HG02884 (cell line): Measurements from ENCODE around the gene GUCY2F.

Experiments used
- ATAC-seq: cut with Tn5 transposase; IDR thresholded peaks from one replicate; pipeline ENCODE4 v1.9.1; 2021; ENCODE audit warnings: mild to moderate bottlenecking, moderate library complexity; ENCODE audit not compliant: unreplicated experiment

Gene GUCY2F

GRCh38 chrX:109398061-109398460 is 83.8 kb downstream of the GUCY2F start:
- ATAC-seq, result no peak

- peak; percentile 63 for ATAC-seq
These were observed 88.0 kb downstream of the GUCY2F start for GRCh38 chrX:109393859-109394258.

- ATAC-seq, result no peak
These were observed 89.0 kb downstream of the GUCY2F start for GRCh38 chrX:109392895-109393294.

- no peak for ATAC-seq
These were observed 91.3 kb downstream of the GUCY2F start for GRCh38 chrX:109390556-109390955.

- no peak for ATAC-seq
These were observed 92.0 kb downstream of the GUCY2F start for GRCh38 chrX:109389917-109390316.

- peak; percentile 56 for ATAC-seq
These were observed 97.2 kb downstream of the GUCY2F start for GRCh38 chrX:109384699-109385098.

GRCh38 chrX:109382332-109382731 is 99.6 kb downstream of the GUCY2F start:
- ATAC-seq, result no peak

- no peak for ATAC-seq
These were observed 103.6 kb downstream of the GUCY2F start for GRCh38 chrX:109378281-109378680.

- ATAC-seq, result peak; percentile 28
These were observed 107.5 kb downstream of the GUCY2F start for GRCh38 chrX:109374262-109374960.

- peak; percentile 51 for ATAC-seq
These were observed 108.4 kb downstream of the GUCY2F start for GRCh38 chrX:109373468-109373867.

GRCh38 chrX:109372716-109373115 is 109.2 kb downstream of the GUCY2F start:
- no peak for ATAC-seq

- no peak for ATAC-seq
These were observed 109.6 kb downstream of the GUCY2F start for GRCh38 chrX:109372291-109372690.

GRCh38 chrX:109362101-109362500 is 119.8 kb downstream of the GUCY2F start:
- ATAC-seq, result no peak

- ATAC-seq, result no peak
These were observed 121.6 kb downstream of the GUCY2F start for GRCh38 chrX:109360301-109360700.

- no peak for ATAC-seq
These were observed 124.2 kb downstream of the GUCY2F start for GRCh38 chrX:109357706-109358105.

- no peak for ATAC-seq
These were observed 125.2 kb downstream of the GUCY2F start for GRCh38 chrX:109356684-109357083.

- no peak for ATAC-seq
These were observed 129.8 kb downstream of the GUCY2F start for GRCh38 chrX:109352066-109352588.

GRCh38 chrX:109351557-109351956 is 130.3 kb downstream of the GUCY2F start:
- no peak for ATAC-seq

GRCh38 chrX:109350551-109350950 is 131.3 kb downstream of the GUCY2F start:
- ATAC-seq, result no peak

- ATAC-seq, result no peak
These were observed 131.8 kb downstream of the GUCY2F start for GRCh38 chrX:109350051-109350450.

GRCh38 chrX:109347632-109348031 is 134.3 kb downstream of the GUCY2F start:
- ATAC-seq, result no peak

GRCh38 chrX:109346491-109346890 is 135.4 kb downstream of the GUCY2F start:
- no peak for ATAC-seq

- no peak for ATAC-seq
These were observed 136.0 kb downstream of the GUCY2F start for GRCh38 chrX:109345856-109346255.
